ENCODE results near the gene RASGRF2.
"Not testable (repeated sequence)": the region's sequence is repeated elsewhere in the genome, so short reads cannot be mapped to it uniquely, and the experiment has no call there.

RASGRF2 gene

DNA sequence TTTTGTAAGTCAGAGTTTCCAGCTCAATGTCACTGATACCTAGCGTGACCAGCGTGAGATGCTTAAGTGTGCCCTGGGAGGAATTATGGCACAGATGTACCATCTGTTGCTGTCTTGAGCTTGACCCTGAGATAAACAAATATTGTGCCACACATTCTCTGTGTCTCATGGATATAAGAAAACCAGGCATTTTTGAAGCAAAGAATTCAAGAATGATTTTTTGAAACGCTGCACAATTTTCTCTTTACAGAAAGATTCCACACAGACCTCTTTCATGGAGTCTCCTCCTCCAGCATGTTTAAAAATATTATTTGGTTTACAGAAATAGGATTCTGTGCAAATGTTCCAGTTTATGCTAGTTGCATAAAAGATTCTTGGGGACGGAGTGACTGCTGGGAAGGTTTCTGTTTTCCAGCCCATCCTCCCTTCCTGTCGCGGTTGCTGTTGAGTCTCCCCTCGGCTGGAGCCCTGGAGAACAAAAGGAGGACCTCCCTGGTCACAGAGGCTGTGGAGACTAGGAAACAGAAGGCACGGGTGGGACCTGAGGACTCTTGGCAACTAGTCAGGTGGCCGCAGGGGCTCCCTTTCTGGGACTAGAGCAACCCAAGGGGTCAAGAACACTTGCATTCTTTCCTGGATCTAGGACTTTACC lies 120.8 kb downstream of the RASGRF2 start:
- DNase-seq, result no peak

GRCh38 chr5:81081461-81081835 lies 121.3 kb downstream of the RASGRF2 start:
- no peak for DNase-seq

DNA sequence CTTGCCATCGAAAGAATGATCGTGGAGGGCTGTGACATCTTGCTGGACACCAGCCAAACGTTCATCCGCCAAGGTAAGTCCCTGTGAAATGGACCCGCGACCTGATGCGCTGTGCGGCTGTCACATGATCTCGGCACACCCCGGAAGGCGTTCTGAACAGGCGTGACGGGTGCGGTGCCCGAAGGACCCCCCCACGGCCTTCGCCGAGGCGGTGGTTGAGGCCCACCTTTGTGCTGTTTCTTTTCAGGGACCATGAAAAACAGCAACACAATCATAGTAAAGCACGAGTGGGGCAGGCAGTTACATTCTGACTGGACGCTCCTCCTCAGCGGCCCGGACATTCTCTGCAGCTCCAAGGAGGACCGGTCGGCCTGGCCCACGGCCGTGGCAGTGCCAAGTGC lies 126.7 kb downstream of the RASGRF2 start:
- DNase-seq, result no peak

- no peak for DNase-seq
These were observed 131.0 kb downstream of the RASGRF2 start for GRCh38 chr5:81091199-81091598.

DNA sequence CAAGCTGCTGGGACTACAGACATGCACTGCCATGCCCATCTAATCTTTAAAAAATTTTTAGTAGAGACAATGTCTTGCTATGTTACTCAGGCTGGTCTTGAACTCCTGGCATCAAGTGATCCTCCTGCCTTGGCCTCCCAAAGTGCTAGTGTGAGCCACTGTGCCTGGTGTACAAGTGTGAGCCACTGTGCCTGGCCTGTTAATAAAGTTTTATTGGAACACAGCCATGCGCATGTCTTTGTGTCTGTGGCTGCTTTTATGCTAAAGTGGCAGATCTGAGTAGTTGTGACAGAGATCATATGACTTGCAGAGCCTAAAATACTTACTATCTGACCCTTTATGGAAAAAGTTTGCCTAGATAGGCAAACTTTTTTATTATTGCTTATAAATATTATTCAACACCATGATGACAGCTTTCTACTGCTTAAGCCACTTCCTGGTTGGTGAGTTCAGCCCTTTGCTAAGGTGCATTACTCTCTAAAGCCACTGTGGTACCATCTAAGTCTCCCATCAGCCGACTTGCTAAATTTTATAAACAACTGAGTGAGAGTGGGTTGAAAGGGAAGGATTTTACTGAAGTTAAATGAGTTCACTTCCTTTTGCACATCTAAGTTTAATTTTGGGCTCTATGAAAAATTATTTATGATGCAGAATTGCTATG lies 133.5 kb downstream of the RASGRF2 start:
- DNase-seq, result no peak

DNA sequence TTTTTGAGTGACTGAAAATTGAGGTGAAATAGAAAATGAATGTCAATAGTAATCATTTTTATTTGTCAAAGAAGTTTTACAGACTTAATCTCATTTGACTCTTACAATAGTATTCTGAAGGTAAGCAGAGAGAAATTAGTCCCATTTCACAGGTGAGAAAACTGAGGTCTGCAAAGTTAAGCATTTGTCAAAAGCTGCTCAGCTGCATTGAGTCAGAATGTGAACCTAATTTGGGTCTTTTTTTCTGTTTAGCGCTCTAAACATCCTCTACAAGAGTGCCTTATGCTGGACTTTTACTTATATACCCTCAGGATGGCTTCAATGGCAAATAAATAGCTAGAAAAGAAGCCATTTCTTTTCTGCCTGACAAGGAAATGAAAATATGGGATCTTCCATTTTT lies 135.7 kb downstream of the RASGRF2 start:
- DNase-seq, result no peak

GRCh38 chr5:81097713-81098112 lies 137.6 kb downstream of the RASGRF2 start:
- no peak for DNase-seq

DNA sequence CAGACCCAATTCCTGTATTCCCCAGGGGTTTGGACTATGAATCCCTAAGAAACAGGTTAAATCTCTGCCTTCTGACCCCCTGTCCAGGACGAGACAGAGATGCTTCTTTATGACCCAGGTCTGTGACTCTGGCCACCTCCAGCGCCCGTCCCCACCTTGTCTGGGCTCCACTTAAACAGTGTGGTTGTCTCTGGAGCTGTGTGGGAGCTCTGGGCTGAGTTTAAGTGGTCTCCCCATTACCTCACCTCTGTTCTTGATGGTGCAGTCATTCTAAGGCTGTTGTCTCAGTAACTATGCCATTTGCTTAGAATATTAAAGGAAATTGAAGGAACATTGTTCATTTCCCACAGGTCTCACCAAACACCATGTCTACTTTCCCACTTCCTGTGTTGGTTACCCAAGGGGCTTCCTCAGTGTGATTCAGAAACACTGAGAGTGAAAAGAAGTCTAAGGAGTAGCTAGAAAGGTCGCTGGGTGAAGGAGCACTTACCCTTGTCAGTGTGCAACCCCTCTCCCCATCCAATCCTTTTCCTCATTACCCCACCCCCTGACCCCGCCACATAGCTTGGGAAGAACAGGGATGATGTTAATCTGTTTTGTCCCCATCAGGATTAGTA lies 145.2 kb downstream of the RASGRF2 start:
- no peak for DNase-seq

- no peak for DNase-seq
These were observed 155.1 kb downstream of the RASGRF2 start for GRCh38 chr5:81115261-81115660.

GRCh38 chr5:81117566-81117965 lies 157.4 kb downstream of the RASGRF2 start:
- DNase-seq, result no peak

GRCh38 chr5:81121273-81121672 lies 161.1 kb downstream of the RASGRF2 start:
- DNase-seq, result no peak

DNA sequence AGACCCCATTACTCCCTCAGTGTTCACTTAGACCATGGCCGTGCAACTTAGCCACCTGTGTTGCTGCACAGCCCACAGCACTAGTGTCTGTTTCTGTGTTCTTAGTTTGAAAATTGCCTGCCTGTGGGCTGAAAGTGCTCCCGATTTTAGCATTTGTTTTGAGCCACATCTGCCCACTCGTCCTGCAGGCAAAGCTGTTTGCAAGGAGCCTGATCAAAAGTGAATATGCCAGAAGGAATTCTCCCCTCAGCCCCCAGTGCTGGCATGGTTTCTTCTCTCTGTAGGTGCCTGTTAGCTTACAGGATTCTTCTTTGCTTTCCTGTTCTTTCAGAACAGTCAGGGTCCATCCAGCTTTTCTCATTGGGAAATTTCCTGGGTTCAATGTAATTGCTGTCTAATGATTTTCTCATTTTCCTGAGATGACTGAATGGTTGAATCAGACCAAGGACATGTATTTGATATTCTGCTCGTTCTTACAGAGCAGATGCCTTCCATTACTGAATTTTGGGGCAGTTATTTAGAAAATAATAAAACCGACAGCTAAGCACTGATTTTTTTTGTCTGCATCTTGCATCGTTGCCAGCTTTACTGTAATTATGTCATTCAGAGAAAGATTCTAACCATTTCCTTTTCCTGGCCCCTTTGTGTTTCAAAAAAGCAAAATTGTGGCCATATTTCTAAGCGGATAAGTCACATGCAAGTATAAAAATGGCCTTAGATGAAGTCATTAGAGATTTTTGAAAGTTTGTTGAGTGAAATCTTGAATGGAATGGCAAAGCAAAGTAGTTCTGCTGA lies 161.9 kb downstream of the RASGRF2 start:
- no peak for DNase-seq

GRCh38 chr5:81124689-81125088 lies 164.5 kb downstream of the RASGRF2 start:
- DNase-seq, result not testable (repeated sequence)

GRCh38 chr5:81125959-81126358 lies 165.8 kb downstream of the RASGRF2 start:
- no peak for DNase-seq

GRCh38 chr5:81128416-81128815 lies 168.3 kb downstream of the RASGRF2 start:
- DNase-seq, result no peak

DNA sequence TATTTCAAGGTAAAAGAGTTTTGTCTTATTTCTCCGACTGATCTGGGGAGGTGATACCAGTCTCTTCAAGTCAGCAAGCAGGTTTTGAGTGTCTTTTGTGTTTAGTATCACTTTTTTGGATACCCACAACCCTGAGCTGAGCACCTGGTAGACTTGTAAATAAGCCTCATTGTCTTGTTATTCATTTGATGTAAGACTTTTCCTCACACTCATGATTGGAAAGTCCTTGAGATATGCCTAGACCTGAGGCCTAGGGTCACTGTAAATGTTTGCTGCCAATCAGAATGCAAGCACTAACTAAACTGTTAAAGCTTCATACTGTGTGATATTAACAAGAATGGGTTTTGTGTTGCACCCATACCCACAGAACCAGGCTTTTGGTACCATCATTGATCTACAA lies 172.2 kb downstream of the RASGRF2 start:
- no peak for DNase-seq

DNA sequence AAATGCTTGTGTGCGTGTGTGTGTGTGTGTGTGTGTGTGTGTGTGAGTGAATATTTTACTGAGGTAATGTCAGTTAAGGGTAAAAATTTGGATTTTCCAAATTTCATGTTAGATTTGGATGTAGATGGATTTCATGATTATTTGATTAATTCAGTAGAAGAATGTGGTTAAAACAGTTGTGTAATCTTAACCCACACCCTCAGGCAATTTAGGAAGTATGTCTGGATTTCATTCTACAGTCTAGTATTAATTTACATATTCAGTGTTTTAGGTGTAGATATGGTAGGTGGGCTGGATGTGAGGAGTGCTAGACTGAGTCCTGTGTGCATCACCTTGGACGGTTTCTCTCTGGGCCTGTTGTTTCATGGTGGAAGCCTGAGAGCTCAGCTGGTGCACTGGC lies 173.9 kb downstream of the RASGRF2 start:
- no peak for DNase-seq

DNA sequence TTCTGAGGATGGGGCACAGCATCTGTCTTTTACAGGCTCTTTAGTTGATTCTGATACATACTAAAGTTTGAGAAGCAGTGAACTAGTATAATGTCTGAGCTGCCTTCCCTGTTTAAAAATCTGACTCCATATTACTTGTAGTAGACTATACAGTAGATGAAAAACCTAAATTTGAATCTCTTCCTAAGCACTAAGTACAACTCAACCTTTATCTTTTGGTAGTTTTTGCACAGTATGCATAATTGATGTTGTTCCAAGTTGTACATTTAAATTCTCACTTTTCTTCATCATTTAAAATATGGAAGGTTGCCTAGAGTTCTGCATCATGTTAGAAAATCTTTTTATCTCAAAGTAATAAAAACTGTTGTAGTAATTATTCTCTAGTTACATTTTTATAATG lies 174.4 kb downstream of the RASGRF2 start:
- DNase-seq, result no peak

GRCh38 chr5:81136557-81136956 lies 176.4 kb downstream of the RASGRF2 start:
- no peak for DNase-seq

DNA sequence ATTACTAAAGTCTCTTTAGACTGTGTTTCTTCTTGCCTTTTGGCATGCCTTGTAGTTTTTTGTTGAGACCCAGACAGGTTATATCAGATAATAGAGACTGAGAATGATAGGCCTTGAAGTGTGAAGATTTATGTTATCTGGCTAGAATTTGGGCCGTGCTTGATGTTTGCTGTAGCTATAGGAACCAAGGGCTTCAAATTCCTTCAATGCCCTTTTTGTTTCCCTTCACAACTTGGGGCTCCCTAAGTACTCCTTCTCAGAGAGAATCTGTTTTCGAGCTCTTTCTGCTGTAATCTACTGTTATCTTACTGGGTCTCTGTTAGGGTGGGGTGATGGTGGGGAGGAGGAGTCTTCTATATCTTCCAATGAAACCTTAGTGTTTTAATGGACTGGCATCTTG lies 177.7 kb downstream of the RASGRF2 start:
- no peak for DNase-seq

- DNase-seq, result no peak
These were observed 180.3 kb downstream of the RASGRF2 start for GRCh38 chr5:81140441-81140840.

GRCh38 chr5:81140943-81141342 lies 180.8 kb downstream of the RASGRF2 start:
- DNase-seq, result no peak

DNA sequence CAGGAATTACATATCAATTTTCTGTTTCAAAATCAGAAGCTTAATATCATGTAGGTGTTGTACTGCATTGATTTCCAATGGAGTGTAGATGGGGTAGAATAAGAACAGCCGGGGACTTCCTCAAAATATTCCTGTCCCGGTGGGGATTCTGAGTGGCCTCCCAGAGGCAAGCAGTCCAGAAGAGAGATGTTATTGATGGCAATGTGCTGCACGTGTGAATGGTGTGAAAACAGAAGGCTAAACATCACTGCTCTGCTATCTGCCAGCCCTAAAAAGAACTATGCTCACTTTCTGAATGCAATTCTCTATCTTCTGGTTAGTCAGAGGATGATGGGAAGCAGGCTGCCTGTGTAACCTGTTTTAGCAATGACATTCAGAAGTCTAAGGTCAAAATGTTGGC lies 181.9 kb downstream of the RASGRF2 start:
- no peak for DNase-seq
